ENCODE data around the gene PTPRD. TPM values are rescaled to one million over a fixed set of nuclear protein-coding genes. Genes with fewer than 3 reads are reported as not detected.

The PTPRD gene
- total RNA-seq, 1 experiment from 2014 or later = not detected

- CTCF ChIA-PET = no interaction called here
These were observed 1090.4 kb downstream of the PTPRD start for GRCh38 chr9:9522406-9522805.

DNA sequence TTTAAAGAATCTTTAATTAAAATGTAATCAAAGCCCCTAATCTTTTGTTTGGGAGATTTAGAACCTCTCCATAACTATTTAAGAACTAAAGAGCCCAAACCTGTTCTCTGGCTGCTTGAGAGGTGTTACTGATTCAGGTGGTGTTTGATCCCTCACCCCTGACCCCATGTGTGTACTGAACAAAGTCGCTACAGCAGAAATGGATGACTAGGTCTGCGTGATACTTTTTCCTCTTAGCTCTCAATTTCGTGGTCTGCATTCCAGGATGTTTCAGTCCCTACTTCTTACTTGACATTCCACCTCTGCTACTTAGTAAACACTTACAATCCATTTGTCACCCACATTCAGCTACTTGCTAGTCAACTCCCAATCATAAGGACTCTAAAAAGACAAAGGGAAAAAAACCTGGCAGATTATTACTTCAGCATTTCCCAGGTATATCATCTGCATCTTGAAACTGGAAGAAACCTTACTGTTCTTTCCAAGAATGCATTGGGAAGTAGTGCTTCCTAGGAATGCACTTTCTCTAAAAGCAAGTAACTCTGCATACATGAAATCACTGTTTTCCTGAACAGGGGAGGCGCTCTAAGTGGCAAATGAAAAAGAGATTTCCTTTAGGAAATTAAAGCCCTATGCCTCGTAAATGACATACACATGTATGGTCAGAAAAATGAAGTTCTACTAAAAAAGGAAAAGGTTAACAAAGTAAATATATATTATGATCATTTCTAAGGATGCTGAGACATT is 1091.6 kb downstream of the PTPRD start:
- no peak overlapping the region for H3K27ac ChIP-seq (ENCODE audit: low read length)
- no peak overlapping the region for H3K4me3 ChIP-seq (ENCODE audit: low read depth in 2 of 2, low read length in 2 of 2)
- intact Hi-C loops (cut with micrococcal nuclease; ENCODE audit: unreplicated experiment) (no loop called here), in situ Hi-C loops (cut with HindIII; ENCODE audit: low pct_unique_long_range_greater_than_20kb, low sequenced_read_pairs) (no loop called here)
- ATAC-seq (no peak), DNase-seq (ENCODE audit: low read depth, low spot score) (no peak)
- ChIA-PET CTCF (no interaction called here), POLR2A (no interaction called here)
- BruUV-seq (replicated peaks) = no TSS peak
- no peaks in the 10 kb centered on the region for H3K9me3 ChIP-seq (ENCODE audit: control insufficient read depth, insufficient read depth, low read depth, low read length)
- no peaks in the 10 kb centered on the region for H3K4me1 ChIP-seq (ENCODE audit: control insufficient read depth, insufficient read depth, low read length)
- TF ChIP-seq POLR2AphosphoS5 (IDR thresholded peaks at IDR 0.05; ENCODE audit: low read depth, low read length) (no peak), CTCF (IDR thresholded peaks at IDR 0.05) (no peak), TCF7L2 (IDR thresholded peaks at IDR 0.05; ENCODE audit: low read depth, low read length) (no peak), SIN3A (IDR thresholded peaks at IDR 0.05; ENCODE audit: borderline replicate concordance, insufficient read depth, low read depth, low read length) (no peak)
- TF ChIP-seq, protein P1, sequence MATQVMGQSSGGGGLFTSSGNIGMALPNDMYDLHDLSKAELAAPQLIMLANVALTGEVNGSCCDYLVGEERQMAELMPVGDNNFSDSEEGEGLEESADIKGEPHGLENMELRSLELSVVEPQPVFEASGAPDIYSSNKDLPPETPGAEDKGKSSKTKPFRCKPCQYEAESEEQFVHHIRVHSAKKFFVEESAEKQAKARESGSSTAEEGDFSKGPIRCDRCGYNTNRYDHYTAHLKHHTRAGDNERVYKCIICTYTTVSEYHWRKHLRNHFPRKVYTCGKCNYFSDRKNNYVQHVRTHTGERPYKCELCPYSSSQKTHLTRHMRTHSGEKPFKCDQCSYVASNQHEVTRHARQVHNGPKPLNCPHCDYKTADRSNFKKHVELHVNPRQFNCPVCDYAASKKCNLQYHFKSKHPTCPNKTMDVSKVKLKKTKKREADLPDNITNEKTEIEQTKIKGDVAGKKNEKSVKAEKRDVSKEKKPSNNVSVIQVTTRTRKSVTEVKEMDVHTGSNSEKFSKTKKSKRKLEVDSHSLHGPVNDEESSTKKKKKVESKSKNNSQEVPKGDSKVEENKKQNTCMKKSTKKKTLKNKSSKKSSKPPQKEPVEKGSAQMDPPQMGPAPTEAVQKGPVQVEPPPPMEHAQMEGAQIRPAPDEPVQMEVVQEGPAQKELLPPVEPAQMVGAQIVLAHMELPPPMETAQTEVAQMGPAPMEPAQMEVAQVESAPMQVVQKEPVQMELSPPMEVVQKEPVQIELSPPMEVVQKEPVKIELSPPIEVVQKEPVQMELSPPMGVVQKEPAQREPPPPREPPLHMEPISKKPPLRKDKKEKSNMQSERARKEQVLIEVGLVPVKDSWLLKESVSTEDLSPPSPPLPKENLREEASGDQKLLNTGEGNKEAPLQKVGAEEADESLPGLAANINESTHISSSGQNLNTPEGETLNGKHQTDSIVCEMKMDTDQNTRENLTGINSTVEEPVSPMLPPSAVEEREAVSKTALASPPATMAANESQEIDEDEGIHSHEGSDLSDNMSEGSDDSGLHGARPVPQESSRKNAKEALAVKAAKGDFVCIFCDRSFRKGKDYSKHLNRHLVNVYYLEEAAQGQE (IDR thresholded peaks at IDR 0.05; ENCODE audit: insufficient read depth in 1 of 2, low read depth in 2 of 2, low read length in 1 of 2) = no peak
- no peaks in the 10 kb centered on the region for H3K36me3 ChIP-seq (ENCODE audit: control insufficient read depth, insufficient read depth, low read length)
- H3K27me3 ChIP-seq (ENCODE audit: control insufficient read depth, insufficient read depth, low read length) = no peaks in the 10 kb centered on the region

More at GRCh38 chr9:9522406-9522805, 1090.4 kb downstream of the PTPRD start:
- H3K27ac ChIP-seq (ENCODE audit: low read length) = no peak overlapping the region
- no peaks in the 10 kb centered on the region for H3K4me1 ChIP-seq (ENCODE audit: control insufficient read depth, insufficient read depth, low read length)
- TF ChIP-seq, protein P1 (IDR thresholded peaks at IDR 0.05; ENCODE audit: insufficient read depth in 1 of 2, low read depth in 2 of 2, low read length in 1 of 2) = no peak
- TF ChIP-seq POLR2AphosphoS5 (IDR thresholded peaks at IDR 0.05; ENCODE audit: low read depth, low read length) (no peak), SIN3A (IDR thresholded peaks at IDR 0.05; ENCODE audit: borderline replicate concordance, insufficient read depth, low read depth, low read length) (no peak), CTCF (IDR thresholded peaks at IDR 0.05) (no peak), TCF7L2 (IDR thresholded peaks at IDR 0.05; ENCODE audit: low read depth, low read length) (no peak)
- POLR2A ChIA-PET = no interaction called here
- no peak overlapping the region for H3K4me3 ChIP-seq (ENCODE audit: low read depth in 2 of 2, low read length in 2 of 2)
- BruUV-seq (replicated peaks) = no TSS peak
- ATAC-seq (no peak), DNase-seq (ENCODE audit: low read depth, low spot score) (no peak)
- H3K27me3 ChIP-seq (ENCODE audit: control insufficient read depth, insufficient read depth, low read length) = no peaks in the 10 kb centered on the region
- in situ Hi-C loops (cut with HindIII; ENCODE audit: low pct_unique_long_range_greater_than_20kb, low sequenced_read_pairs) = no loop called here
- H3K36me3 ChIP-seq (ENCODE audit: control insufficient read depth, insufficient read depth, low read length) = no peaks in the 10 kb centered on the region
- intact Hi-C loops (cut with micrococcal nuclease; ENCODE audit: unreplicated experiment) = no loop called here
- H3K9me3 ChIP-seq (ENCODE audit: control insufficient read depth, insufficient read depth, low read depth, low read length) = no peaks in the 10 kb centered on the region
